ENCODE measurements around the gene HECW1.

DNA sequence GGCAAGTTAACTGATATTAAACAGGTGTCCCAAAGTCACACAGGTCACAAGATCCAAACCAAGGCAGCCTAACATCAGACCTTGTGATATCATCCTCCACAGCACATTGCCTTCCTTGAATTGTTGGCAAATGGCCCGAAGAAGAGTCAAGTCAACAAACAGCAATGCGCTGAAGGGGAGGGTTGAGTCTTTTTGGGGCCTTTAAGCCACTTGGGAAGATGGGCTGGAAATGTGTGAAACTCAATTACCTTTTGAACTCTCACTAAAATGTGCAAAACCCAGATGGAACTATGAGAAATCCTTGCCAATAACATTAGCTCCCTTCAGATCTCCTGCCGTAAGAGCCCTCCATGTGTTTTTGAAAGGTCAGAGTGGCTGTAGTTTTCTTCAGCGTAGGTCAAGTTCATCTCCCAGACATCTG is 422.6 kb downstream of the HECW1 start:
- TF ChIP-seq, protein P1, sequence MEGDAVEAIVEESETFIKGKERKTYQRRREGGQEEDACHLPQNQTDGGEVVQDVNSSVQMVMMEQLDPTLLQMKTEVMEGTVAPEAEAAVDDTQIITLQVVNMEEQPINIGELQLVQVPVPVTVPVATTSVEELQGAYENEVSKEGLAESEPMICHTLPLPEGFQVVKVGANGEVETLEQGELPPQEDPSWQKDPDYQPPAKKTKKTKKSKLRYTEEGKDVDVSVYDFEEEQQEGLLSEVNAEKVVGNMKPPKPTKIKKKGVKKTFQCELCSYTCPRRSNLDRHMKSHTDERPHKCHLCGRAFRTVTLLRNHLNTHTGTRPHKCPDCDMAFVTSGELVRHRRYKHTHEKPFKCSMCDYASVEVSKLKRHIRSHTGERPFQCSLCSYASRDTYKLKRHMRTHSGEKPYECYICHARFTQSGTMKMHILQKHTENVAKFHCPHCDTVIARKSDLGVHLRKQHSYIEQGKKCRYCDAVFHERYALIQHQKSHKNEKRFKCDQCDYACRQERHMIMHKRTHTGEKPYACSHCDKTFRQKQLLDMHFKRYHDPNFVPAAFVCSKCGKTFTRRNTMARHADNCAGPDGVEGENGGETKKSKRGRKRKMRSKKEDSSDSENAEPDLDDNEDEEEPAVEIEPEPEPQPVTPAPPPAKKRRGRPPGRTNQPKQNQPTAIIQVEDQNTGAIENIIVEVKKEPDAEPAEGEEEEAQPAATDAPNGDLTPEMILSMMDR (IDR thresholded peaks at IDR 0.05 in 4 of 5, conservative IDR thresholded peaks at IDR 0.05 in 1 of 5): no peak
- no peak for TF ChIP-seq POLR2A (IDR thresholded peaks at IDR 0.05)
